Vagina (tissue), 2 donors: Measurements from ENCODE around the gene MCM5.
A peak's percentile ranks its signal among the peaks of the same experiment; 100 is the strongest.

ENCODE experiments used
- POLR2AphosphoS5 ChIP-seq, 2 donors: sonication (generic); formaldehyde crosslinking; IDR thresholded peaks; one replicate each; pipeline ENCODE4 v1.9.0; 2017; ENCODE audit warnings: antibody characterized with exemption in 2 of 2, mild to moderate bottlenecking in 2 of 2, low read depth in 1 of 2; ENCODE audit not compliant: insufficient read depth in 1 of 2
- TF ChIP-seq, protein P1 (sequence below), 3 experiments: fragments of 450-650 bp in 2 of 3; fragments of 200-600 bp in 1 of 3; sonication (generic) in 1 of 3; IDR thresholded peaks; one replicate each; pipeline ENCODE4 v1.5.1; 2017 to 2019; ENCODE audit warnings: antibody characterized with exemption in 3 of 3, mild to moderate bottlenecking in 2 of 3, moderate library complexity in 2 of 3

DNA sequence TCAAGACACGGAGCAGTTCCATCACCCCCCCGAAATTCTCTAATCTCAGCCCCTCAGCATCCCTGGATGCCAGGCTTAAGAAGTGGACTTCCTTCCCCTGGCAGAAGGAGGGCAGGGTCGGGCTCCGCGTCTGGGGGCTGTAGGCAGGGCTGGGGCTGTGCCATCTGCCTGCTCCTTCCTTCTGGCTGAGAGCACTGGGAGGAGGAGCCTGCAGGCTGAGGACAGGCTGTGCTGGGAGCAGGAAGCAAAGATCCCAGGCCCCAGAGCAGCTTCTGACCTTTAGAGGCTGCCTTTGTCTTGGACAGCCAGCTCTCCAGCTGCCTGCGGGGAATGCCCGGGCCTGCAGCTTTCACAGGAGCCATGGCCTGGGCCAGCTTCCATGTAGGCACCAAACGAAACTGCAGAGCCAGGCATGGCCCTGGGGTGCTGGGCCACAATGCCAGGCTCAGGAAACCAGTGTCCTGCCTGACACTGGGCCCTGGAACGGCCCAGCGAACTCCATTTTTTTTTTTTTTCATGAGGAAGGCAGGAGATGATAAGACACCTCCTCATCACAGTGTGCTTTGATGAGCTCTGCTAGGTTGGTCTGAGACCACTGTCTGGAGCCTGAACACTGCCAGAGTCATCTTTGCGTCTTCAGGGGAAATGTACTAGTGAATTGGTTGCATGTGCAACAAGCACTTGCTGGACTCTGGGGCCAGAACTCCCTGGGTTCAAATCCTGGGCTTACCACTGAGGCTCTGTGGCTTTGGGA, 67.9 kb downstream of the MCM5 start:
- peak; percentile 71 to 79 for TF ChIP-seq POLR2AphosphoS5 (IDR thresholded peaks at IDR 0.05; ENCODE audit: insufficient read depth in 1 of 2, low read depth in 1 of 2)
- TF ChIP-seq, protein P1, sequence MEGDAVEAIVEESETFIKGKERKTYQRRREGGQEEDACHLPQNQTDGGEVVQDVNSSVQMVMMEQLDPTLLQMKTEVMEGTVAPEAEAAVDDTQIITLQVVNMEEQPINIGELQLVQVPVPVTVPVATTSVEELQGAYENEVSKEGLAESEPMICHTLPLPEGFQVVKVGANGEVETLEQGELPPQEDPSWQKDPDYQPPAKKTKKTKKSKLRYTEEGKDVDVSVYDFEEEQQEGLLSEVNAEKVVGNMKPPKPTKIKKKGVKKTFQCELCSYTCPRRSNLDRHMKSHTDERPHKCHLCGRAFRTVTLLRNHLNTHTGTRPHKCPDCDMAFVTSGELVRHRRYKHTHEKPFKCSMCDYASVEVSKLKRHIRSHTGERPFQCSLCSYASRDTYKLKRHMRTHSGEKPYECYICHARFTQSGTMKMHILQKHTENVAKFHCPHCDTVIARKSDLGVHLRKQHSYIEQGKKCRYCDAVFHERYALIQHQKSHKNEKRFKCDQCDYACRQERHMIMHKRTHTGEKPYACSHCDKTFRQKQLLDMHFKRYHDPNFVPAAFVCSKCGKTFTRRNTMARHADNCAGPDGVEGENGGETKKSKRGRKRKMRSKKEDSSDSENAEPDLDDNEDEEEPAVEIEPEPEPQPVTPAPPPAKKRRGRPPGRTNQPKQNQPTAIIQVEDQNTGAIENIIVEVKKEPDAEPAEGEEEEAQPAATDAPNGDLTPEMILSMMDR (IDR thresholded peaks at IDR 0.05) = no peak
